Sciatic nerve (tissue), 2 donors: Measurements from ENCODE around the gene VSIG10L2. TPM values are rescaled to one million over a fixed set of nuclear protein-coding genes. Genes with fewer than 3 reads are reported as not detected.

ENCODE experiments used
- ATAC-seq: fragments of 200-7000 bp; cut with Tn5 transposase; one replicate; pipeline ENCODE4 v1.9.1; 2020; ENCODE audit warnings: mild to moderate bottlenecking, moderate library complexity
- DNase-seq: peaks from one replicate; pipeline ENCODE4 v3.0.0-alpha.2; 2020; ENCODE audit warnings: low spot score
- intact Hi-C: fragments of 100-400 bp; cut with DNase I; formaldehyde crosslinking; loops from one replicate; pipeline ENCODE4 v1.14.2; 2022
- total RNA-seq: library from RNA; stranded (reverse); fragmentation: NEBNext Ultra II Directional; extraction: Animal tissue kit (Norgen Biotek cat#: 25700); gene quantifications from one replicate; pipeline ENCODE4 v1.2.1, GENCODE V29; 2021
- donor health status: DM: no; HTN: no; CAD: no.
- donor health status: DM: no; HTN: no; CAD: no.

Gene VSIG10L2
- total RNA-seq, 1 donor from 2014 or later, result not detected

GRCh38 chr11:125925804-125926203 lies 20.0 kb upstream of the VSIG10L2 start:
- DNase-seq (no peak), ATAC-seq (no peak)
- intact Hi-C loops, result loop anchor here (2.0 kb wide), 1 partner anchor 265 kb away; no protein-coding TSS in a partner anchor

GRCh38 chr11:125926682-125927081 lies 19.2 kb upstream of the VSIG10L2 start:
- intact Hi-C loops, result no loop called here
- DNase-seq (no peak), ATAC-seq (no peak)

GRCh38 chr11:125929445-125930075 lies 16.3 kb upstream of the VSIG10L2 start:
- intact Hi-C loops, result no loop called here
- ATAC-seq (no peak), DNase-seq (no peak)

- ATAC-seq (no peak), DNase-seq (no peak)
- intact Hi-C loops, result no loop called here
Measured at GRCh38 chr11:125930076-125930450, 15.8 kb upstream of the VSIG10L2 start.

- intact Hi-C loops, result no loop called here
- ATAC-seq (no peak), DNase-seq (no peak)
Measured at GRCh38 chr11:125931116-125931515, 14.7 kb upstream of the VSIG10L2 start.

- no peak for ATAC-seq
- intact Hi-C loops, result no loop called here
- DNase-seq, result no peak
Measured at GRCh38 chr11:125931668-125932067, 14.2 kb upstream of the VSIG10L2 start.

- intact Hi-C loops, result no loop called here
- DNase-seq, result no peak
- ATAC-seq, result no peak
Measured at GRCh38 chr11:125932301-125932700, 13.5 kb upstream of the VSIG10L2 start.

- intact Hi-C loops, result no loop called here
- ATAC-seq (no peak), DNase-seq (no peak)
Measured at GRCh38 chr11:125933030-125933813, 12.6 kb upstream of the VSIG10L2 start.

- DNase-seq (no peak), ATAC-seq (no peak)
- intact Hi-C loops, result no loop called here
Measured at GRCh38 chr11:125934473-125934872, 11.4 kb upstream of the VSIG10L2 start.

- intact Hi-C loops, result no loop called here
- ATAC-seq, result no peak
- DNase-seq, result no peak
Measured at GRCh38 chr11:125935056-125935455, 10.8 kb upstream of the VSIG10L2 start.

GRCh38 chr11:125935618-125936199 lies 10.1 kb upstream of the VSIG10L2 start:
- ATAC-seq, result peak; percentile 50
- intact Hi-C loops, result no loop called here
- no peak for DNase-seq

- ATAC-seq, result no peak
- intact Hi-C loops, result no loop called here
- no peak for DNase-seq
Measured at GRCh38 chr11:125938418-125938817, 7.4 kb upstream of the VSIG10L2 start.

- intact Hi-C loops, result no loop called here
- peak; percentile 58 for ATAC-seq
- DNase-seq, result peak; percentile 53
Measured at GRCh38 chr11:125939081-125939521, 6.7 kb upstream of the VSIG10L2 start.

- intact Hi-C loops, result no loop called here
- ATAC-seq (no peak), DNase-seq (no peak)
Measured at GRCh38 chr11:125940145-125940544, 5.7 kb upstream of the VSIG10L2 start.

- ATAC-seq (no peak), DNase-seq (no peak)
- intact Hi-C loops, result no loop called here
Measured at GRCh38 chr11:125941267-125941618, 4.6 kb upstream of the VSIG10L2 start.

GRCh38 chr11:125941619-125942611 lies 3.9 kb upstream of the VSIG10L2 start:
- intact Hi-C loops, result no loop called here
- ATAC-seq (peak; percentile 62), DNase-seq (peak; percentile 70)

GRCh38 chr11:125942771-125943428 lies 2.9 kb upstream of the VSIG10L2 start:
- intact Hi-C loops, result no loop called here
- DNase-seq (no peak), ATAC-seq (no peak)

- DNase-seq (no peak), ATAC-seq (no peak)
- intact Hi-C loops, result no loop called here
Measured at GRCh38 chr11:125943661-125944349, 2.0 kb upstream of the VSIG10L2 start.
